ENCODE results near the gene SLC24A4. TPM values are rescaled to one million over a fixed set of nuclear protein-coding genes. Genes with fewer than 3 reads are reported as not detected.

Gene SLC24A4
- polyA plus RNA-seq, 1 donor from 2014 or later, result 0.17 TPM

GRCh38 chr14:92373336-92373735 lies 50.4 kb downstream of the SLC24A4 start:
- peaks cover 4% of the 10 kb centered on the region for H3K9me3 ChIP-seq (ENCODE audit: low read length)
- H3K9me2 ChIP-seq (ENCODE audit: insufficient read depth, low read length), result no peaks in the 10 kb centered on the region
- H3K4me3 ChIP-seq (ENCODE audit: low read length), result no peak overlapping the region
- H3K79me2 ChIP-seq (replicated peaks; ENCODE audit: insufficient read depth, low read length), result no peaks in the 10 kb centered on the region
- no peaks in the 10 kb centered on the region for H3K27me3 ChIP-seq (ENCODE audit: insufficient read depth, low read depth, low read length)
- H3K36me3 ChIP-seq (ENCODE audit: insufficient read depth, low read length), result no peaks in the 10 kb centered on the region
- no peak overlapping the region for H3K9ac ChIP-seq (ENCODE audit: low read length)
- no peaks in the 10 kb centered on the region for H4K20me1 ChIP-seq (ENCODE audit: insufficient read depth)
- TF ChIP-seq SMC3 (conservative IDR thresholded peaks at IDR 0.05; ENCODE audit: poor library complexity), result no peak
- no peak for TF ChIP-seq EP300 (conservative IDR thresholded peaks at IDR 0.05; ENCODE audit: poor library complexity, severe bottlenecking)
- TF ChIP-seq CTCF (IDR thresholded peaks at IDR 0.05; ENCODE audit: poor library complexity, severe bottlenecking), result no peak
- no peak for TF ChIP-seq POLR2AphosphoS5 (IDR thresholded peaks at IDR 0.05)
- TF ChIP-seq, protein P1, sequence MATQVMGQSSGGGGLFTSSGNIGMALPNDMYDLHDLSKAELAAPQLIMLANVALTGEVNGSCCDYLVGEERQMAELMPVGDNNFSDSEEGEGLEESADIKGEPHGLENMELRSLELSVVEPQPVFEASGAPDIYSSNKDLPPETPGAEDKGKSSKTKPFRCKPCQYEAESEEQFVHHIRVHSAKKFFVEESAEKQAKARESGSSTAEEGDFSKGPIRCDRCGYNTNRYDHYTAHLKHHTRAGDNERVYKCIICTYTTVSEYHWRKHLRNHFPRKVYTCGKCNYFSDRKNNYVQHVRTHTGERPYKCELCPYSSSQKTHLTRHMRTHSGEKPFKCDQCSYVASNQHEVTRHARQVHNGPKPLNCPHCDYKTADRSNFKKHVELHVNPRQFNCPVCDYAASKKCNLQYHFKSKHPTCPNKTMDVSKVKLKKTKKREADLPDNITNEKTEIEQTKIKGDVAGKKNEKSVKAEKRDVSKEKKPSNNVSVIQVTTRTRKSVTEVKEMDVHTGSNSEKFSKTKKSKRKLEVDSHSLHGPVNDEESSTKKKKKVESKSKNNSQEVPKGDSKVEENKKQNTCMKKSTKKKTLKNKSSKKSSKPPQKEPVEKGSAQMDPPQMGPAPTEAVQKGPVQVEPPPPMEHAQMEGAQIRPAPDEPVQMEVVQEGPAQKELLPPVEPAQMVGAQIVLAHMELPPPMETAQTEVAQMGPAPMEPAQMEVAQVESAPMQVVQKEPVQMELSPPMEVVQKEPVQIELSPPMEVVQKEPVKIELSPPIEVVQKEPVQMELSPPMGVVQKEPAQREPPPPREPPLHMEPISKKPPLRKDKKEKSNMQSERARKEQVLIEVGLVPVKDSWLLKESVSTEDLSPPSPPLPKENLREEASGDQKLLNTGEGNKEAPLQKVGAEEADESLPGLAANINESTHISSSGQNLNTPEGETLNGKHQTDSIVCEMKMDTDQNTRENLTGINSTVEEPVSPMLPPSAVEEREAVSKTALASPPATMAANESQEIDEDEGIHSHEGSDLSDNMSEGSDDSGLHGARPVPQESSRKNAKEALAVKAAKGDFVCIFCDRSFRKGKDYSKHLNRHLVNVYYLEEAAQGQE (IDR thresholded peaks at IDR 0.05; ENCODE audit: borderline replicate concordance), result no peak
- TF ChIP-seq TAF1 (IDR thresholded peaks at IDR 0.05; ENCODE audit: low read depth), result no peak
- TF ChIP-seq MXI1 (conservative IDR thresholded peaks at IDR 0.05; ENCODE audit: poor library complexity, severe bottlenecking), result no peak
- TF ChIP-seq RAD21 (conservative IDR thresholded peaks at IDR 0.05), result no peak
- TF ChIP-seq EZH2 (IDR thresholded peaks at IDR 0.05; ENCODE audit: borderline replicate concordance, insufficient read depth, low read length, poor library complexity, severe bottlenecking), result no peak
- H3K27ac ChIP-seq (ENCODE audit: low read length), result no peak overlapping the region
- no peak overlapping the region for H2AFZ ChIP-seq (ENCODE audit: low read depth, low read length)
- H3K4me2 ChIP-seq (ENCODE audit: low read length), result no peak overlapping the region
- H3F3A ChIP-seq (ENCODE audit: insufficient read depth, low read length, poor library complexity, severe bottlenecking), result no peaks in the 10 kb centered on the region

- H2AFZ ChIP-seq (ENCODE audit: low read depth, low read length), result no peak overlapping the region
These were observed 57.2 kb downstream of the SLC24A4 start for GRCh38 chr14:92380131-92380530.

More at GRCh38 chr14:92380131-92380530, 57.2 kb downstream of the SLC24A4 start:
- no peaks in the 10 kb centered on the region for H3K79me2 ChIP-seq (replicated peaks; ENCODE audit: insufficient read depth, low read length)
- H3K27me3 ChIP-seq (ENCODE audit: insufficient read depth, low read depth, low read length), result no peaks in the 10 kb centered on the region
- H3K9me3 ChIP-seq (ENCODE audit: low read length), result peaks cover 4% of the 10 kb centered on the region
- H3K4me2 ChIP-seq (ENCODE audit: low read length), result no peak overlapping the region
- H3F3A ChIP-seq (ENCODE audit: insufficient read depth, low read length, poor library complexity, severe bottlenecking), result no peaks in the 10 kb centered on the region
- no peak overlapping the region for H3K9ac ChIP-seq (ENCODE audit: low read length)
- no peak overlapping the region for H3K4me3 ChIP-seq (ENCODE audit: low read length)
- H4K20me1 ChIP-seq (ENCODE audit: insufficient read depth), result no peaks in the 10 kb centered on the region
- H3K27ac ChIP-seq (ENCODE audit: low read length), result no peak overlapping the region
- H3K36me3 ChIP-seq (ENCODE audit: insufficient read depth, low read length), result no peaks in the 10 kb centered on the region
- no peak for TF ChIP-seq POLR2AphosphoS5 (IDR thresholded peaks at IDR 0.05)
- TF ChIP-seq, protein P1 (IDR thresholded peaks at IDR 0.05; ENCODE audit: borderline replicate concordance), result no peak
- TF ChIP-seq TAF1 (IDR thresholded peaks at IDR 0.05; ENCODE audit: low read depth), result no peak
- no peak for TF ChIP-seq RAD21 (conservative IDR thresholded peaks at IDR 0.05)
- no peak for TF ChIP-seq EZH2 (IDR thresholded peaks at IDR 0.05; ENCODE audit: borderline replicate concordance, insufficient read depth, low read length, poor library complexity, severe bottlenecking)
- TF ChIP-seq CTCF (IDR thresholded peaks at IDR 0.05; ENCODE audit: poor library complexity, severe bottlenecking), result no peak
- no peak for TF ChIP-seq EP300 (conservative IDR thresholded peaks at IDR 0.05; ENCODE audit: poor library complexity, severe bottlenecking)
- no peak for TF ChIP-seq MXI1 (conservative IDR thresholded peaks at IDR 0.05; ENCODE audit: poor library complexity, severe bottlenecking)
- H3K9me2 ChIP-seq (ENCODE audit: insufficient read depth, low read length), result no peaks in the 10 kb centered on the region

Data from neural cell (in vitro differentiated cells).